TTC549 (cell line): ENCODE data around the gene ACAP1.

Experiments used
- FAIRE-seq: peaks from 2 replicates; lab custom pipeline; 2012; peaks lifted over from hg19 to GRCh38; lab: Jason Lieb, UNC

ACAP1 gene

GRCh38 chr17:7336240-7337175 lies at the start of gene ACAP1:
Gene ACAP1, plus strand, starts transcription at chr17:7336529. Its CDS starts 206 bp downstream, at chr17:7336735.
- no peak for FAIRE-seq

- FAIRE-seq: no peak
These were observed 46.9 kb upstream of the ACAP1 start for GRCh38 chr17:7289256-7290032.

- FAIRE-seq: no peak
These were observed 46.2 kb upstream of the ACAP1 start for GRCh38 chr17:7290166-7290565.

- FAIRE-seq: no peak
These were observed 45.6 kb upstream of the ACAP1 start for GRCh38 chr17:7290685-7291084.

- FAIRE-seq: no peak
These were observed 44.1 kb upstream of the ACAP1 start for GRCh38 chr17:7292194-7292593.

- FAIRE-seq: no peak
These were observed 43.6 kb upstream of the ACAP1 start for GRCh38 chr17:7292729-7293128.

GRCh38 chr17:7293159-7293558 lies 43.2 kb upstream of the ACAP1 start:
- FAIRE-seq: no peak

- no peak for FAIRE-seq
These were observed 42.3 kb upstream of the ACAP1 start for GRCh38 chr17:7293816-7294613.

- no peak for FAIRE-seq
These were observed 41.6 kb upstream of the ACAP1 start, which contains the start of gene YBX2 for GRCh38 chr17:7294614-7295153. Gene YBX2, minus strand, starts transcription at chr17:7294639. Its CDS starts 139 bp downstream, at chr17:7294500.

GRCh38 chr17:7295230-7296180 lies 40.8 kb upstream of the ACAP1 start:
- FAIRE-seq: no peak

GRCh38 chr17:7296189-7296861 lies 40.0 kb upstream of the ACAP1 start:
- FAIRE-seq: no peak

- no peak for FAIRE-seq
These were observed 32.1 kb upstream of the ACAP1 start for GRCh38 chr17:7304179-7304578.

- peak; percentile 97 for FAIRE-seq
These were observed 29.2 kb upstream of the ACAP1 start, which contains the start of gene EIF5A for GRCh38 chr17:7306911-7307685. Gene EIF5A, plus strand, starts transcription at chr17:7307628. Its CDS starts 2,008 bp downstream, at chr17:7309636.

GRCh38 chr17:7307686-7308624 lies 28.4 kb upstream of the ACAP1 start:
- FAIRE-seq: no peak

GRCh38 chr17:7308625-7309433 lies 27.5 kb upstream of the ACAP1 start:
- FAIRE-seq: no peak

- no peak for FAIRE-seq
These were observed 26.7 kb upstream of the ACAP1 start for GRCh38 chr17:7309628-7310027.

GRCh38 chr17:7311110-7311705 lies 25.1 kb upstream of the ACAP1 start:
- no peak for FAIRE-seq
